ENCODE measurements around the gene OCA2.
"Not testable (repeated sequence)": the region's sequence is repeated elsewhere in the genome, so short reads cannot be mapped to it uniquely, and the experiment has no call there.

Gene OCA2

DNA sequence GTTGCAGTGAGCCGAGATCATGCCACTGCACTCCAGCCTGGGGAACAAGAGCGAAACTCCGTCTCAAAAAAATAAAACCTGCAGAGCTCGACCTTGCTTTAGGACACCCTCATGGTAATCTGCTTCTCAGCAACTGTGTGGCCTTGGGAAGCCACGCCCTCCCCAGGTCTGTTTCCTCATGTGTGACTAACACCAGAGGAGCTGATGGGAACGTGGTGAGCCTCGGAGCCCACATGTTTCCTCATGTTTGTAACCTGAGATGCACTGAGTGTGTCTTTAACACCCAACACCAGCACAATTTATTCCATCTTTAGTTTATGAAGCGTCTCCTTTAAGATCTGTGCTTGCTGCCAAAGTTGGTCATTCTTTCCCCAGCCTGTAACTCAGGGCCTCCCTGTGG is 142.8 kb downstream of the OCA2 start:
- no peak overlapping the region for H3K4me3 ChIP-seq (replicated peaks; ENCODE audit: low read depth, low read length)
- DNase-seq (ENCODE audit: low read depth): no peak
- TF ChIP-seq, protein P1, sequence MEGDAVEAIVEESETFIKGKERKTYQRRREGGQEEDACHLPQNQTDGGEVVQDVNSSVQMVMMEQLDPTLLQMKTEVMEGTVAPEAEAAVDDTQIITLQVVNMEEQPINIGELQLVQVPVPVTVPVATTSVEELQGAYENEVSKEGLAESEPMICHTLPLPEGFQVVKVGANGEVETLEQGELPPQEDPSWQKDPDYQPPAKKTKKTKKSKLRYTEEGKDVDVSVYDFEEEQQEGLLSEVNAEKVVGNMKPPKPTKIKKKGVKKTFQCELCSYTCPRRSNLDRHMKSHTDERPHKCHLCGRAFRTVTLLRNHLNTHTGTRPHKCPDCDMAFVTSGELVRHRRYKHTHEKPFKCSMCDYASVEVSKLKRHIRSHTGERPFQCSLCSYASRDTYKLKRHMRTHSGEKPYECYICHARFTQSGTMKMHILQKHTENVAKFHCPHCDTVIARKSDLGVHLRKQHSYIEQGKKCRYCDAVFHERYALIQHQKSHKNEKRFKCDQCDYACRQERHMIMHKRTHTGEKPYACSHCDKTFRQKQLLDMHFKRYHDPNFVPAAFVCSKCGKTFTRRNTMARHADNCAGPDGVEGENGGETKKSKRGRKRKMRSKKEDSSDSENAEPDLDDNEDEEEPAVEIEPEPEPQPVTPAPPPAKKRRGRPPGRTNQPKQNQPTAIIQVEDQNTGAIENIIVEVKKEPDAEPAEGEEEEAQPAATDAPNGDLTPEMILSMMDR (IDR thresholded peaks at IDR 0.05; ENCODE audit: low read length, missing control alignments): no peak

DNA sequence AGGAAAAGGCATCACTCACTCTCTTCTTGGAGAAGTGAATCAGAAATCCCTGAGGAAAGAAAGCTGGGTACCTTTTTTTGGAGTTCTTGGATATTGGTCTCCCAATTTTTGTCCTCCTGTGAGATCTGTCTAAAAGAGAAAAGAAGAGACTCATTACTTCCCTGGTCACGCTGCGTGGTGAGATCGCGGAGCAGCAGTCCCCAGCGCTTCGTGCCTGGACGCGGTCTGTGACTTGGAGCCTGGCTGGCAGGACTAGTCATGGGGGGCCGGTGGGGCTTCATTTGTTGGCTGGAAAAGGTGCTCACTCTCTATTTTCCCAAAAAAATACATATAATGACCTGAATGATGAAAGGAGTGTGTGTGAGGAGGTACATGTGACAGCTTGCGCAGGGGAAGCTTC is 144.0 kb downstream of the OCA2 start:
- TF ChIP-seq, protein P1 (IDR thresholded peaks at IDR 0.05; ENCODE audit: low read length, missing control alignments): no peak

DNA sequence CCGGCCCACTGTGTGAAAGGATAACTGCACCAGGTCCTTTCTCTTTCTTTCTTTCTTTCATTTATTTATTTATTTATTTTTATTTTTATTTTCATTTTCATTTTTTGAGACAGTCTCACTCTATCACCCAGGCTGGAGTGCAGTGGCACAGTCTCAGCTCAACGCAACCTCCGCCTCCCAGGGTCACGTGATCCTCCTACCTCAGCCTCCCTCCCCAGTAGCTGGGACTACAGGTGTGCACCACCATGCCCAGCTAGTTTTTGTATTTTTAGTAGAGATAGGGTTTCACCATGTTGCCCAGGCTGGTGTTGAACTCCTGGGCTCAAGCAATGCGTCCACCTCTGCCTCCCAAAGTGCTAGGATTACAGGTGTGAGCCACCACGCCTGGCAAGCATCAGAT is 146.5 kb downstream of the OCA2 start:
- DNase-seq (ENCODE audit: low read depth); H3K4me3 ChIP-seq (replicated peaks; ENCODE audit: low read depth, low read length): not testable (repeated sequence)

More for the DNA sequence above, 144.0 kb downstream of the OCA2 start:
- H3K4me3 ChIP-seq (replicated peaks; ENCODE audit: low read depth, low read length): no peak overlapping the region
- no peak for DNase-seq (ENCODE audit: low read depth)

DNA sequence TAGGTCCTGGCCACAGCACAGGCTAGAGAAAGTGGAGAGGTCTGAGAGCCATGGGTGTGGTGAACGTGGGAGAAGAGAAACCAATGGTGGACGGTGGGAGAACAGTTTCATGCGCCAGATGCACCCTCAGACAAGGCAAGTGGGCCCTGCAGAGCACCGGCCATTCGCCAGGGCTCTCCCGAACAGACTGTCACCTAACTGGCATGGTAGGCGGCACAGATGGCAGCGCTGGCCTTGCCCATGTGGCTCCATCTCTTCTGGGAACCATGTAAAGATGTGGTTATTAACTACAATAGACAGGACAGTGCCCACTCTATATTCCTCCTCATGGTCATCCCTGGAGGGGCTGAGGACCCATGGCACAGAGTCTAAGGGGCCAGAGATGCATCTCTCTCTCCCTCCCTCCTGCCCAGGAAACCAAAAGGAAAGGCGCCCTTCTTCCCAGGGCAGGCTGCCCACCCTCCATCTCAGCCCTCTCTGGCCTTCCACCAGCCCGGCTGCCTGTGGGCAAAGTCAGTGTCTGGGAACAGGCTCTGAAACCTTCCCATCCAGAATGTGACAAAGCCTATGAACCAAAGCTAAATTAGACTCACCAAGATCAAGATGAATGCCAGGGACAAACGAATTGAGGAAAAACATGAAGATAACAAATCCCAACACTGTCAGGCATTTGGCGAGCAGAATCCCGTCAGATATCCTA is 147.8 kb downstream of the OCA2 start:
- TF ChIP-seq, protein P1 (IDR thresholded peaks at IDR 0.05; ENCODE audit: low read length, missing control alignments): no peak
- H3K4me3 ChIP-seq (replicated peaks; ENCODE audit: low read depth, low read length): no peak overlapping the region
- no peak for DNase-seq (ENCODE audit: low read depth)

DNA sequence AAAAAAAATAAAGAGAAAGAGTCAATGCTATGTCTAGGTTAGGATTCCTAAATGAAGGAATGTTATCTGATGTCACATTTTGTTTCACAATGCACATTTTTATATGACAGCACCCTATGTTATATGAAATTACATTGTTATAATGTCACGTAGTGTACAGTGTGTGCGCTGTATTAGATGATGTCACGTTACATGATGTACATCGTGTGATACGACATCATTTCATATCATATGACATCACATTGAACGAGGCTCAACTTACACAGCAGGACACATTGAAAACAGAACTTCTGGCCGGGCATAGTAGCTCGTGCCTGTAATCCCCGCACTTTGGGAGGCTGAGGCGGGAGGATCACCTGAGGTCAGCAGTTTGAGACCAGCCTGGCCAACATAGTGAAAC is 150.0 kb downstream of the OCA2 start:
- H3K4me3 ChIP-seq (replicated peaks; ENCODE audit: low read depth, low read length): no peak overlapping the region
- TF ChIP-seq, protein P1 (IDR thresholded peaks at IDR 0.05; ENCODE audit: low read length, missing control alignments): no peak
- no peak for DNase-seq (ENCODE audit: low read depth)

DNA sequence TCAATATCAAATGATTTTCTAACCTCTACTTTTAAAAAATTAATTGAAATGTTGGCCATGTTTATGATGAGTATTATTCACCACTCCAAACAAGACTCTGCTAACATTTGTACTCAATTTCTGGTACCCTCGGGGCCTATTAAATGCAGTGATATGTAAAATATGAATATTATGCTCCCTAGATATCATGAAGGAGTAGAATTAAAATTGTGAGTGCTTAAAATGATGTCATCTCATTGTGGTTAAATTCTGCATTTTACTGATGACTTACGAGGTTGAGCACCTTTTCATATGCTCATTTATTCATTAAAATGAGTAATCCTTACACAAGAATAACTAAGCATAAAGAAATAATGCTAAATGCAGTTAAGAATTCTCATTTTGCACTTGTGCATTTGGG is 159.9 kb downstream of the OCA2 start:
- DNase-seq (ENCODE audit: low read depth): no peak
- no peak overlapping the region for H3K4me3 ChIP-seq (replicated peaks; ENCODE audit: low read depth, low read length)
- TF ChIP-seq, protein P1 (IDR thresholded peaks at IDR 0.05; ENCODE audit: low read length, missing control alignments): no peak

DNA sequence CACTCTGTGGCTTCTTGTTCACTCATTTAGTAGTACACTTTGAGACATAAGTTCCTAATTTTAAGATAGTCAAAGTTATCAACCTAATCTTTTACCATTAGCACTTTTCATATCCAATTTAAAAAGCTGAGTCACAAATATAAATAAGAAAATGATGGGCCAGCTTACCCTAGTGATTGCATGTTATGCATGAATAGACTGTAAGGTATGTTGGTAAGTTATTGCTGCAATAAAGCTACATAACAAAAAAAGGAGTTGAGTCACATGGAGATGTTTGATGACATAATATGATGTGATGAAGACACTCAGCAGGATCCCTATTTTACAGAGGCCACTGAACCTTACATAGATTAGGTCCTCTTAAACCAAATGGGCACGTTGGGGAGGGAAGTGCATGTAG is 161.3 kb downstream of the OCA2 start:
- no peak for DNase-seq (ENCODE audit: low read depth)
- TF ChIP-seq, protein P1 (IDR thresholded peaks at IDR 0.05; ENCODE audit: low read length, missing control alignments): no peak
- no peak overlapping the region for H3K4me3 ChIP-seq (replicated peaks; ENCODE audit: low read depth, low read length)

Data from fibroblast of pulmonary artery (primary cell).